Measurements from ENCODE around the gene MB21D2. TPM values are rescaled to one million over a fixed set of nuclear protein-coding genes. Genes with fewer than 3 reads are reported as not detected.

MB21D2 gene
- total and polyA plus RNA-seq, 2 experiments from 2014 or later = 8.1 to 35.9 TPM

DNA sequence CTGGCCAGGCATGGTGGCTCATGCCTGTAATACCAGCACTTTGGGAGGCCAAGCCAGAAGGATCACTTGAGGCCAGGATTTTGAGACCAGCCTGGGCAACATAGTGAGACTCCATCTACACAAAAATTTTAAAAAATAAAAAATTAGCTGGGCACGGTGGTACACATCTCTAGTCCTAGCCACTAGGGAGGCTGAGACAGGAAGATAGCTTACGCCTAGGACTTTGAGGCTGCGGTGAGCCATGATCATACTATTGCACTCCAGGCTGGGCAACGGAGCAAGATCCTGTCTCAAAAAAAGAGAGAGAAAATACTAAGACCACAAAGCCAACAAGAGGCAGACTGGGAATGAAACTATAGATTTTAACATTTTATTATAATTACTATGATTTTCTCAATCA lies 4.1 kb downstream of the MB21D2 start:
- peaks cover 3% of the 10 kb centered on the region; the same call in 1 of the 3 replicates for H3K36me3 Mint-ChIP-seq (ENCODE audit: low read depth)
- peaks cover 7% of the 10 kb centered on the region for H4K20me1 ChIP-seq (replicated peaks; ENCODE audit: insufficient read depth)
- peaks cover 41% of the 10 kb centered on the region for H3K4me1 Mint-ChIP-seq

DNA sequence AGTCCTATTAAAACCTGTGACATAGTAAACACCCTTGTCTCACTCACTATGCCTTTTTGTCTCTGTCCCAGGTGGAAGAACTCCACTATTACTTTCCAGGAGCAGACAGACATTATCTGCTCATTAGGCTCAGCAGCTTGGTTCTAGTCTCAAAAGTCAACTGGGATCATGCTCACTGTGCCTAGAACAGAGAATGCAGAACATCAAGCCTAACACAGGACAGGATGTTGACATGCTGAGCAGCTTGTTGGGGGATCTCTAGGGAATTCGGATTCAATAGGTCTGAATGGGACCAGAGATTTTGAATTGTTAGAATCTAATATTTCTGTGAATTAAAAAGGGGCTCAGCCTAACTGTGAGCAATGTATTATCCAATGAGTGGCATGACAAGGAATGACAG lies 6.4 kb downstream of the MB21D2 start:
- H3K27me3 ChIP-seq (ENCODE audit: insufficient read depth) = no peaks in the 10 kb centered on the region
- DNase-seq (ENCODE audit: low spot score) (no peak), ATAC-seq (no peak)
- Mint-ChIP-seq H3K27ac (no peak overlapping the region), H3K4me3 (no peak overlapping the region), H3K4me1 (peaks cover 48% of the 10 kb centered on the region), H3K9me3 (no peaks in the 10 kb centered on the region), H3K27me3 (ENCODE audit: insufficient read depth, low read depth, poor library complexity) (peaks cover 4% of the 10 kb centered on the region), H3K36me3 (ENCODE audit: low read depth) (peaks cover 9% of the 10 kb centered on the region; the same call in 2 of the 3 replicates)
- no peaks in the 10 kb centered on the region for H3K36me3 ChIP-seq (ENCODE audit: insufficient read depth)
- no peak for TF ChIP-seq JUNB (IDR thresholded peaks at IDR 0.05; ENCODE audit: unreplicated experiment)
- no peak for TF ChIP-seq EZH2 (IDR thresholded peaks at IDR 0.05; ENCODE audit: low read depth, unreplicated experiment)
- TF ChIP-seq EZH2phosphoT487 (IDR thresholded peaks at IDR 0.05; ENCODE audit: unreplicated experiment) = no peak
- TF ChIP-seq, protein P1, sequence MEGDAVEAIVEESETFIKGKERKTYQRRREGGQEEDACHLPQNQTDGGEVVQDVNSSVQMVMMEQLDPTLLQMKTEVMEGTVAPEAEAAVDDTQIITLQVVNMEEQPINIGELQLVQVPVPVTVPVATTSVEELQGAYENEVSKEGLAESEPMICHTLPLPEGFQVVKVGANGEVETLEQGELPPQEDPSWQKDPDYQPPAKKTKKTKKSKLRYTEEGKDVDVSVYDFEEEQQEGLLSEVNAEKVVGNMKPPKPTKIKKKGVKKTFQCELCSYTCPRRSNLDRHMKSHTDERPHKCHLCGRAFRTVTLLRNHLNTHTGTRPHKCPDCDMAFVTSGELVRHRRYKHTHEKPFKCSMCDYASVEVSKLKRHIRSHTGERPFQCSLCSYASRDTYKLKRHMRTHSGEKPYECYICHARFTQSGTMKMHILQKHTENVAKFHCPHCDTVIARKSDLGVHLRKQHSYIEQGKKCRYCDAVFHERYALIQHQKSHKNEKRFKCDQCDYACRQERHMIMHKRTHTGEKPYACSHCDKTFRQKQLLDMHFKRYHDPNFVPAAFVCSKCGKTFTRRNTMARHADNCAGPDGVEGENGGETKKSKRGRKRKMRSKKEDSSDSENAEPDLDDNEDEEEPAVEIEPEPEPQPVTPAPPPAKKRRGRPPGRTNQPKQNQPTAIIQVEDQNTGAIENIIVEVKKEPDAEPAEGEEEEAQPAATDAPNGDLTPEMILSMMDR (conservative IDR thresholded peaks at IDR 0.05; ENCODE audit: low read depth in 2 of 2) = no peak
- no peak for TF ChIP-seq NANOG (IDR thresholded peaks at IDR 0.05; ENCODE audit: borderline replicate concordance)
- no peak for TF ChIP-seq CREB1 (CRISPR knock-in tag; IDR thresholded peaks at IDR 0.05; ENCODE audit: low read depth)
- no peak for TF ChIP-seq ZNF331 (CRISPR knock-in tag; IDR thresholded peaks at IDR 0.05; ENCODE audit: low read depth)
- no peak for TF ChIP-seq POLR2AphosphoS5 (IDR thresholded peaks at IDR 0.05; ENCODE audit: low read depth)
- no peak for TF ChIP-seq ZNF114 (CRISPR knock-in tag; IDR thresholded peaks at IDR 0.05)
- no peaks in the 10 kb centered on the region for H3K9me2 ChIP-seq (ENCODE audit: insufficient read depth)
- H3F3A ChIP-seq (replicated peaks; ENCODE audit: low read depth) = peaks cover 8% of the 10 kb centered on the region
- H3K79me2 ChIP-seq (replicated peaks; ENCODE audit: insufficient read depth) = peaks cover 3% of the 10 kb centered on the region
- H2AFZ ChIP-seq = no peak overlapping the region
- H4K20me1 ChIP-seq (replicated peaks; ENCODE audit: insufficient read depth) = peaks cover 7% of the 10 kb centered on the region
- H3K4me3 ChIP-seq = no peak overlapping the region
- H3K27ac ChIP-seq (ENCODE audit: low read depth) = no peak overlapping the region; the same call in 1 of the 2 replicates
- peak overlapping the region; percentile 52 for H3K4me2 ChIP-seq
- peaks cover 57% of the 10 kb centered on the region for H3K4me1 ChIP-seq (ENCODE audit: insufficient read depth)

More for the DNA sequence above, 4.1 kb downstream of the MB21D2 start:
- no peak overlapping the region for H2AFZ ChIP-seq
- H3K4me1 ChIP-seq (ENCODE audit: insufficient read depth) = peaks cover 45% of the 10 kb centered on the region
- Mint-ChIP-seq H3K4me3 (no peak overlapping the region), H3K27me3 (ENCODE audit: insufficient read depth, low read depth, poor library complexity) (peaks cover 11% of the 10 kb centered on the region), H3K9me3 (no peaks in the 10 kb centered on the region), H3K27ac (no peak overlapping the region)
- H3K27me3 ChIP-seq (ENCODE audit: insufficient read depth) = no peaks in the 10 kb centered on the region
- DNase-seq (ENCODE audit: low spot score) (no peak), ATAC-seq (no peak)
- peaks cover 5% of the 10 kb centered on the region for H3K79me2 ChIP-seq (replicated peaks; ENCODE audit: insufficient read depth)
- no peak overlapping the region for H3K4me3 ChIP-seq
- no peaks in the 10 kb centered on the region for H3K9me2 ChIP-seq (ENCODE audit: insufficient read depth)
- no peaks in the 10 kb centered on the region for H3K36me3 ChIP-seq (ENCODE audit: insufficient read depth)
- peaks cover 15% of the 10 kb centered on the region for H3F3A ChIP-seq (replicated peaks; ENCODE audit: low read depth)
- no peak for TF ChIP-seq JUNB (IDR thresholded peaks at IDR 0.05; ENCODE audit: unreplicated experiment)
- TF ChIP-seq ZNF114 (CRISPR knock-in tag; IDR thresholded peaks at IDR 0.05) = no peak
- no peak for TF ChIP-seq CREB1 (CRISPR knock-in tag; IDR thresholded peaks at IDR 0.05; ENCODE audit: low read depth)
- TF ChIP-seq, protein P2, sequence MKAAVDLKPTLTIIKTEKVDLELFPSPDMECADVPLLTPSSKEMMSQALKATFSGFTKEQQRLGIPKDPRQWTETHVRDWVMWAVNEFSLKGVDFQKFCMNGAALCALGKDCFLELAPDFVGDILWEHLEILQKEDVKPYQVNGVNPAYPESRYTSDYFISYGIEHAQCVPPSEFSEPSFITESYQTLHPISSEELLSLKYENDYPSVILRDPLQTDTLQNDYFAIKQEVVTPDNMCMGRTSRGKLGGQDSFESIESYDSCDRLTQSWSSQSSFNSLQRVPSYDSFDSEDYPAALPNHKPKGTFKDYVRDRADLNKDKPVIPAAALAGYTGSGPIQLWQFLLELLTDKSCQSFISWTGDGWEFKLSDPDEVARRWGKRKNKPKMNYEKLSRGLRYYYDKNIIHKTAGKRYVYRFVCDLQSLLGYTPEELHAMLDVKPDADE (IDR thresholded peaks at IDR 0.05) = no peak
- H3K4me2 ChIP-seq = no peak overlapping the region
- H3K27ac ChIP-seq (ENCODE audit: low read depth) = no peak overlapping the region

Measured in GM23338 (cell line).